Activated CD4-positive, CD25-positive, alpha-beta regulatory T cell treated with anti-CD3 and anti-CD28 coated beads, Interleukin-2, amount 50 U/mL, for 16 hours (primary cell): Measurements from ENCODE around the gene MED4.

Source experiments
- DNase-seq: peaks from one replicate; pipeline ENCODE4 v3.0.0-alpha.2; 2020; ENCODE audit warnings: low read depth, low spot score

The MED4 gene, protein sequence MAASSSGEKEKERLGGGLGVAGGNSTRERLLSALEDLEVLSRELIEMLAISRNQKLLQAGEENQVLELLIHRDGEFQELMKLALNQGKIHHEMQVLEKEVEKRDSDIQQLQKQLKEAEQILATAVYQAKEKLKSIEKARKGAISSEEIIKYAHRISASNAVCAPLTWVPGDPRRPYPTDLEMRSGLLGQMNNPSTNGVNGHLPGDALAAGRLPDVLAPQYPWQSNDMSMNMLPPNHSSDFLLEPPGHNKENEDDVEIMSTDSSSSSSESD

DNA sequence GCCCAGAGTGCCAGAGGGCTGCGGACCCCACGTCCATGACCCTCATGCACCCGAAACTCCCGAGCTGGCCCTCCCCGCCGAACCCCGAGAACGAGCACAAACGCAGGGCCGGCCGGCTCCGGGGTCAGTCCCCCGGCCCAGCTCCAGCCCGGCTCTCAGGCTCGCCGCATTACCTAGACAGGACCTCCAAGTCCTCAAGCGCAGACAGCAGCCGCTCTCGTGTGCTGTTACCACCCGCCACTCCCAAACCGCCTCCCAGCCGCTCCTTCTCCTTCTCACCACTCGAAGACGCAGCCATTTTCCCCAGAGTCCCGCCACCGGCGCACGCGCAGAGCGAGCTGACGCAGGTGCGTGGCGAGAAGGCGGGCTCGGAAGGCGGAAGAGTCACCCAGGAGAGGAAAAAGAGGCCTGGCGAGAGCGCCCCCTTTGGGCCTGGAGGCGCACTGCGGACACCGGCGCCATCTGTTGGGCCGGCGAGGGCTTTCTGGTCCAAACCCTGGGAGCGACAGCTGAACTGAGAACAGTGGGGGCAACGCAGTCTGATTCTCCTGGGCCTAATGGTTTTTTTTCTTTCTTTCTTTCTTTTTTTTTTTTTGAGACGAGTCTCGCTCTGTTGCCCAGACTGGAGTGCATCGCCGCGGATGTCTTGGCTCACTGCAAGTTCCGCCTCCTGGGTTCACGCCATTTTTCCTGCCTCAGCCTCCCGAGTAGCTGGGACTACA is at the start of gene MED4:
MED4 (minus strand) TSS at position 324 of the 722 bp plus-strand sequence; CDS start at position 298, 26 bp downstream.
- peak; percentile 97 for DNase-seq

DNA sequence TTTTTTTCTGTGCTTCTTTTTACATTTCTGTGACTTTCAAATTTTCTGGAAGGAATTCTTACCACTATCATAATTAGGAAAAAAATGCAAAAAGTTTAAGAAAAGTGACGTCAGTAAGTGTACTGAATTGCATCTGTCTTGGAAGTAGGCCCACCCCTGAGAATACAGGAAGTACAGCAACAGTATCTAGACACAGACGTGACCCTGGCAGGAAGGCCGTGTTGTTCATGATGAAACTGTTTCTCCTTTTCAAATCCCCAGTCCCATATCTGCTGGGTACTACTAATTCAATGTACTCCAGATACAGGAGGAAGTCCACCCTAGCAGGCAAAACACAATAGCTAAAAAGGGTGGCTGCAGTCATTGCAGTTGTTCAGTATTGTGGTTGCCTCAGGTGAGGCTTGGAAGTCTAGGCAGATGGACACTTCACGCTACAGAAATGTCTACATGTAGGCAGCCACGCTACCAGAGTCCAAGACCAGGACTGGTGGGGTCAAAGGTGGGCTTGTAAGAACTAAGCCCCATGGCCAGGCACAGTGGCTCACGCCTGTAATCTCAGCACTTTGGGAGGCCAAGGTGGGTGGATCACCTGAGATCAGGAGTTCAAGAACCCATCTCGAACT is 49.6 kb upstream of the MED4 start:
- DNase-seq, result no peak

DNA sequence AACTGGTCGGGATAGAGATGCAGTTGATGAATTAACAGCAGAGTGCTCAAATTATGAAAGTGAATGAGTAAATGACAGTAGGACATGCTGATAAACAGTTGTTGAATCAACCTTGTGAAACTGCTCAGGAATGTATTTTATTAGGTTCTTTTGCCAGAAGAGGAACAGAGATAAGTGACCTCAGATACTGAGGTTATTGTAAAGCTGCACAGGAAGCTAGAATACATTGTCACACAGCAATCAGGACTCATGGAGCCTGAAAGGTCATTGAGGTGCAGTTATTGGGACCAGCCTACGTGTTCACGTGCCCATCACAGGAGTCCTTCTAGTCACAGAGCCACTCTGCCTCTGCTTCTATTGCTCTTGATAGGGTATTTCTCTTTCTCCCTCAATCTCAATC is 47.5 kb upstream of the MED4 start:
- DNase-seq, result no peak

DNA sequence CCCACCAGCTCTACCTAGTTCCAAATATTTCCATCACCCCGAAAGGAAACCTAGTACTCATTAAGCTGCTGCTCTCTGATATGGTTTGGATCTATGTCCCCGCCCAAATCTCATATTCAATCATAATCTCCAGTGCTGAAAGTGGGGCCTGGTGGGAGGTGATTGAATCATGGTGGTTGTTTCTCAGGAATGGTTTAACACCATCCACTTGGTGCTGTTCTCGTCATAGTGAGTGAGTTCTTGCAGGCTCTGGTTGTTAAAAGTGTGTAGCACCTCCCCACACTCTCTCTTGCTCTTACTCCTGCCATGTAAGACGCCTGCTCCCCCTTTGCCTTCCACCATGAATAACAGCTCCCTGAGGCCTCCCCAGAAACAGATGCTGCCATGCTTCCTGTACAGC is 43.4 kb upstream of the MED4 start:
- DNase-seq, result no peak

DNA sequence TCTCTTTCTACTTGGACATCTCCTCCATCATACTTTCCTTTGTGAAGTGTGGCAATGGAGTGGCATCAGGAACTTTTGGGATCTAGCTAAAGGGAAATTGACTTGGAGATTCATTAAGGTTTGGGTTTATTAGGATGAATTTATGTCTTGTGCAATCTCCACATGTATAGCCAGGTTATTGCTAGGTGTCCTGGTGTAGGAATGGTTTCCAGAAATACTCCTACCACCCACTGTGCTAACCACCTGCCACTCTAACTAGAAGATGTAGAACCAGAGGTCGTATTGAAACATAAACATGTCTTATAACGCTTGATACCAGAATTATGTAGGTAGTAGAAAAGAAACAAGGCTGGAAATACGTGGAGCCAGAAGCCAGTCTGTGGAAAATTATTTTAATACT is 38.1 kb upstream of the MED4 start:
- DNase-seq, result no peak

DNA sequence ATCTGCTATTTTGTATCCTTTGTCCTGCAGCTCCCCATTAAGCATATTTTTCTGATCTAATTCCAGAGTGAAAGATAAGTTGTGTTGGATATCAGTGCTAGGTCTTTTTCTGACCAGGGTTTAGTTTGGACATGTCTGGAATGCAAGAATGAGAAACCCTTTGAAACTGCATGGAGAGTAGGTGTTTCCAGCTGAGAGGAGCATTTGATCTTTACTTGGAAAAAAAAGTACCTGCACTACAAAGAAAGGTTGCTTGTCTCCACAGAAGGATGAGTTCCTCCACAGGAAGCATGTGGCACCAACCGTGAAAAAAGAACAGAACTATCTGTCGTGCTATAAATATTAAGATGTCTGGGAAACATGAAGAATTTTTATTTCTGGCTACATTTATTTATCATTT is 36.6 kb upstream of the MED4 start:
- DNase-seq, result no peak

DNA sequence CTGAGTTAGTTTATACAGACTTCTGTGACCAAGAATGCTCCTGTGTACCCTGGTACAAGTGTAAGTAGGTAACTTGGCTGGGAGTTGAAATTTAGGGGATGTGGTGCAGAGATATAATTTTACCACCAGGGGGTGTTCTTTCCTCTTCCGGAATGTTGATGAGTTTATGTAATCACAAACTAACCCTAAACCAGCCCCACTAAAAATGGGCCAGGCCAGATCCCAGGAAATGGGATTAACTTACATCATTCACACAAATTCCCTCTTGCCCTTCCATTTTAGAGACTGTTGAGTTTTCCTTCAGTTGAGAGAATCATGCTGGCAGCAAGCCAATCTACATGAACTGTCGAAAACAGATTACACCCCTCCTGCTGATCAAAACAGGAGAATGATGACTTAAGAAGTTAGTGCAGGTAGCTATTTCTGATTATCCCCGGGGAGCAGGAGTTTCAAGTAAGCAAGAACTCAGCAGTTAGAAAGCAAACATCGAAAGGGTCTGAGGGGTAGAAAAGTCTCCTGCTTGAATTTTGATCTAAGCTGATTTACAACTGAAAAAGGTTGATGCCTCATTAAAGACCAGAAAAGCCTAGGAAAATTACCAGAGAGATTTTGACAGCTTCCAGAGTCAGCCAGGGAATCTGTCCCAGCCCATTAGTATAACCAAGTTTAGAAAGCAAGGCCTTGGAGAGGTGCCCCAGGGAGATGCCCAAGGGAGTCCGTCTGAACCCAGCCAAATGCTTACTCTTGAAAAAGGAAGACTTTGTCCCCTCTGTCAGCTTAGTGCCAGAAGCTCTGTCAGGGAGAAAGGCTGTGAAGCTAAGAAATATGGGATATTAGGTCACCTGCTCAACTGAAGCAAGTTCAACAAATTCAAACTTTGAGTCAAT is 32.3 kb upstream of the MED4 start:
- DNase-seq, result peak; percentile 15

DNA sequence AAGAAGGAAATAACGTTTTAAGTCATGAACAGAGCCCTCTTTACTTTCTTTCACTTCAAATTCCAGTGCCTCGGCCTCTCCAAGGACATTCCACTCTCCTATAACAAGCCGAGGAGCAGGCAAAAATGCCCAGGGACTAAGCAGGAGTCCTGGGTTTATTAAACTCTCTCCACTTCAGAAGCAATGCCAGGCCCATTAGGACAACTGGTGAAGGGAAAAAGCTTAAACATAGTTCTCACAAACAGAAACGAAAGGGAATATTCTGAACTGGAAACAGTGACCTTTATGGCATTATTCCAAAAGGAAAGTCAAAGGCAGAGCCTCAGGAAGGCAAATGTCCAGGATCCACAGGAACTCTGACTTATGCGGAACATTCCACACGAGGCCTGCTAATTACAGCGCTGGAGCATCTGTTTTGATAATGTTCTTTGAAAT is 30.9 kb upstream of the MED4 start:
- DNase-seq, result no peak

DNA sequence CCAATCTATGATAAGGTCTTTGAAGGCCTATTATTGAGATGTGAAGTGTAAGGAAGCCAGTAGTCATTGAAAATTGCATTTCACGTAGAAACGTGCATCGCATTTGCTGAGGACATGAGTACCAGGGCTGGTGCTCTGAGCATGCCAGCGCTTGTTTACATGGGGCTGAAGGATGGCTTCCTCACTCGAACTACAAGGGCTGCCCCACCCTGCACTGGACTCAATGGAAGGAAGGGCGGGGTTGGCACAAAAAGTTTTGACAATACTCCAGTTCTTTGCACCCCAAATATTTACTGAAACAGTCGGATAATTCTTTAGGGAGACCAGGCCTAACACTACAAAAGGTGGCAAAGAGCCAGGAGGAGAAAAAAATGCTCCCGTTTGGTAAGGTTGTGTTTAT is 28.9 kb upstream of the MED4 start:
- DNase-seq, result no peak

DNA sequence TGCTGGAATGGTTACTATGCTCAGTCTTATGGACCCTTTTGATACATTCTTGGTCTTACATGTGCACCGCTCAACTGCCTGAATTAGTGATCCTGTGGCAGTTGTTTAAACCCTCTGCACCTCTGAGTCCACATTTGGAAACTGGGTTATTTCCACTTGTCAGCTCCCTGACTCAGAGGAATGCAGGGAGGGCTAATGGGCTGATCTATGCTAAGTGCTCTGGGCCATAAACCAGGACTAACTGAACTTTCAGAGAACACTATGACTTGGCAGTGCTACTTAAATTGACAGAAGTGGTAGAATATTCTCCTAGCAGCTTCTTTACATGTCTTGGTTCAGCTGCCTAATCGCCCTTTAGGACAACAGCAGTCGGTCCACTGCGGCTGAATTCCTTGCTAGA is 26.8 kb upstream of the MED4 start:
- no peak for DNase-seq

DNA sequence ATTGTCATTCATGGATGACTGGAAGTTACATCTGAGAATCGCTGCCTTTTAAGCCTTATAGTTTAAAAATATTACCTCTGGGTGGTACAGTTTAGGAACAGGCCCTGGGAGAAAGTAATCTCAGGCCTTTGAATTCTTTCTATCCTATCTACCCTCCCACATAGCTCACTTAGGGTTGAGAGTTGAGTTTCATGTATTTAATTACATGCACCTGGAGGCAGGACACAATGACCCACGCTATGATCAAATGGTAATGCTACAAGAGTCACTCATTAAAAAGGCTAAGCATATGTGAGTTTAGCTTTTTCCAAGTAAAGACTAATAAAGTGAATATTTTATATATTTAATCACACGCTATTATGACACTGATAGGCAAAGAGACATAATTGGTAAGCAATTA is 25.3 kb upstream of the MED4 start:
- DNase-seq, result no peak

DNA sequence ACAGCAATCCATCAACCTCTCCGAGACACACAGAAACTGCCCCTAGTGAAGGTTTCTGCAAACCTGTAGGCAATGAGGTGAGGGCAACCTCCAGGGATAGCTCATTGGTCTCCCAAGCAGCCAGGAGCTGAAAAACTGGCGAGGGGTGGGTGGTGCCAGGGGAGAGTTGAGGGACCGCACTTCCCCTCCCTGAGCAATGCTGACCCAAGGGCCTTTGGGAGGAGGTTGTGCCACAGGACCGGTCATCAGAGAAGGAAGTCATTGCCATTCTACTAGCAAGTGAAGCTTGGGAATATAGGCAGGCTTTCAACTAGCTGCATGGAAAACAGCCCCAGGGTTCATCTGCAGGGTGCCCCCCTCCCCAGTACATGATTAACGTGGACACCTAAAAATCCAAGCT is 23.1 kb upstream of the MED4 start:
- DNase-seq, result no peak

DNA sequence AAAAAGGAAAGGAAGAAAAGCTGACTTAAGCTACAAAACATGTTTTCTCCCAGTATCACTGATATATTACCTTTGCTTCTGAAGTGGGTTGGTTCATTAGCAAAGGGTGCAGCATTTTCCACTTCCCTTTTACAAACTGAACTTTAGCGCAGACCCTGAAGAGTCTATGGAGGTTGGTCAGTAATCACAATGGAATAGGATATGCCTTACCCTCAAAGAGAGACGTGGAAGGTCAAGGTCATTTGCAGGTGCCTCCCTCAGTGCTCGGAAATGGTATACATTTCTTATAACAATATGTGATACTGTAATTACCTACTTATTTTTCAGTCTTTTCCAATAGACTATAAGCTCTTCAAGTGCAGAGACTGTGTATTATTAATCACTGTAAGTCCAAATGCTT is 21.9 kb upstream of the MED4 start:
- no peak for DNase-seq

DNA sequence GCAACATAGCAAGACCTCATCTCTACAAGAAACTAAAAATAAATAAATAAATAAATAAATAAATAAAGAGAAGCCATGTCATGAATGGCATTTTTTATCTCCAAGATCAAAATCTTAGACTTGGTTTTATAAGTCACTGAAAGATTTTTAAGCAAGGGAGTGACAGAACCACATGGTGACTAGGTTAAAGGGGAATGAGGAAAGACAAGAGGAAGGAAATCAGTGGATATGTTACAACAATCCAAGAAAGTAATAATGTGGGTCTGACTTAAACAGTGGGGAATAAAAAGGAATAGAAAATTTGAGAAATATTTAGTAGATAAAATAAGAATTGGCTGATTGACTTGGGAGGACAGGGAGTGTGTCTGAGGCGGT is 18.8 kb upstream of the MED4 start:
- no peak for DNase-seq

DNA sequence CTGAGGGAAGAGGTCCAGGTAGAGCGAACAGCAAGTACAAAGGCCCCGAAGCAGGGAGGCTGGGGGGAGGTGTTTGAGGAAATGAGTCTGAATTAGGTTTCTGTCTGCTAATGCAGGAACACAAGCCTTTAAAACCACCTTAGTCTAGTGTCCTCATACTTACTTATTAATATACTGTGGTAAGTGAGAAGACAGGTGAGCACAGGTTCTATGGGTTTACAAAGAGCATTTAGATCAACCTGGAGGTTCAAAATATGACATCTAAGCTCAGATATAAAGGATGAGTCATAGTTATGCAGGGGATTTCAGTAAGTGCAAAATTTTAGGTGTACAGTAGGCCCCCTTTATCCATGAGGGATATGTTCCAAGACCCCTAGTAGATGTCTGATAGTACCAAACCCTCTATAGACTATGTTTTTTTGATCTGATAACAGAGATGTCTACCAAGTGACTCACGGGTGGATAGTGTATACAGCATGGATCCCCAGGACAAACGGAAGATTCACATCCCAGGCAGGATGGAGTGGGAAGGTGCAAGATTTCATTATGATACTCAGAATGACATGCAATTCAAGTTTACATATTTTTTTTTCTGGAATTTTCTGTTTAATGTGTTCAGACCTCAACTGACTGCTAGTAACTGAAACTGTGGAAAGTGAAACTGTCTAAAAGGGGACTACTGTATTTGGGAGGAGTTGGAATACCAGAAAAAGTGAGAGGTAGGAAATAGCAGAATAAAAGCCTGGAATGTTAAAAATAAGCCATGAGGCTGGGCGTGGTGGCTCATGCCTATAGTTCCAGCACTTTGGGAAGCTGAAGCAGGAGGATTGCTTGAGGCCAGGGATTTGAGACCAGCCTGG is 18.2 kb upstream of the MED4 start:
- DNase-seq, result no peak

DNA sequence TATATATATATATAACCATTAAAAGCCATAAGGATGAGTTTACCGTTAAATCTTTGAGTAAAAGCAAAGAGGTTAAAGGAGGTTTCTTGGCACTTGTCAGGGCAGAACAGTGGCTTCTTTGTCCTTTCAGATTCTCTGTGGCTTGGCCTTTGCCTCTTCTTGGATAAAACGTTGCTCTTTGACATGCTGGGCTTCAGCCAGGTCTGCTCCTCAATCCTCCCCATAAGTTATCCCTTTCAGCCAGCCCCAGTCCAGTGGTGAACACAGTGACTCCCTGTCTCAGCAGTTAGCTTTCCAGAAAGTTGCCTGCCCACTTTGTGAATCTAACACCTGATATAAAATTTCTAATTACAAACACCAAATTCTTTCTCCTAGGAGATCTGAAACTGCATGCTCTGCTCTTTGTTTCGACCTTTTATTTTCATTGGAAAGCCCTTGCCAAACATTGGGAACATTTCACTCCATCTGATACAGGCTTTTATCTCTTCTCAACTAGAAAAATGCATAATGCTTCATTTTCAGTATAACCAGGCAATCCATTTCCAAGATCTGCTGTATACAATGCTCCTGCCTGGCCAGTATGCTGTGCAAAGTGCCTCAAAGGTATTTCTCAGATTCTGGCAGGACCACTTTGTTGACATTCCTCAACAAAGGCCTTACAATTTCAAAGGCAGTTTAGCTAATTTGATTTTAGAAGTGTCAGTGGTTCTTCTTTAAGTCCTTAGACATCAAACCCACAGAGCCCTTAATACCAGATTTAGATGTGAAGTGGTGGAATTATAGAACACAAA is 16.2 kb upstream of the MED4 start:
- no peak for DNase-seq

DNA sequence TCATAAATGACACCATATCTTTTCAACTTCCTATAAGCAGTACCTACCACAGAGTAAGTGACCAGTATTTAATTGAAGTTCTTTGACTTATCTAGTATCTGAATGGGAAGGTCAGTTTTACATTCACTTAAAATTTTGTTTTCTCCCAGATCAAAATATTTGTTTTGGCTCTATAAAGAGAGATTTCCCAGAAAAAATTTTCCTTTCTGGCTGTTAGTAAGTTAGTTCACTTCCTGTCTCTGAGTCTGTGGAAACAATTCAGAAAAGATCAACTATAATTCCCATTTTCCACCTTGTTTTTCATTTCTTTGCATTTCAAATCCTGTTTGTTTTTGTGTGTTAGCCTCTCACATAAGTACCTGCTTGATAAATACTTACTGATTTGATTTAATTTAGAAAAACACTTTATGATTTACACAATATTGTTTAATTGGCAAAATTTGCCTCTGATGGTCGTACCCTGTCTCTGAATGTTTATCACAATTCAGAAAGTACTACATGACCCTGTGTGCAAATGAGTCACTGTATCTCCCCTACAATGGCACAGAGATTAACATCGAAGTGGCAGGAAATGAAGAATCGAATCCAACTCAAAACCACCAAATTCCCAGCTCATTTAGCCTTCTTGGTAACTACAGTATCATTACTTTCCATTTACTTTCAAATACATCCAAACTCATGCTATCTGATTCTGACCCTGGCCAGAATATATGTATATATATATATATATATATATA is 15.4 kb upstream of the MED4 start:
- DNase-seq, result no peak

DNA sequence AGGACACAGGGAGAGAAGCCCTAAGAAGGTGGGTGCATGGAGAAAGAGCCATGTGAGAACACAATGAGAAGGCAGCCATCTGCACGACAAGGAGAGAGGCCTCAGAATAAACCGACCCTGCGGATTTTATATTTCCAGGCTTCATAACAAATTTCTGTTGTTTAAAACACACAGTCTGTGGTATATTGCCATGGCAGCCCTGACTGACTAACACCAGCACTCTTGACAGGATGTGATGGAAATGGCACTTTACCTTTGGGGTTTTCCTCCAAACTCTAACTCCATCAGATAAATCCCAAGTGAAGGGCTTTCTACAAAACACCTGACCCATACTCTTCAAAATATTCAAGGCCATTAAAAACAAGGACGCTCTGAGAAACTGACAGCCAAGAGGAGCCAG is 13.2 kb upstream of the MED4 start:
- DNase-seq, result no peak

DNA sequence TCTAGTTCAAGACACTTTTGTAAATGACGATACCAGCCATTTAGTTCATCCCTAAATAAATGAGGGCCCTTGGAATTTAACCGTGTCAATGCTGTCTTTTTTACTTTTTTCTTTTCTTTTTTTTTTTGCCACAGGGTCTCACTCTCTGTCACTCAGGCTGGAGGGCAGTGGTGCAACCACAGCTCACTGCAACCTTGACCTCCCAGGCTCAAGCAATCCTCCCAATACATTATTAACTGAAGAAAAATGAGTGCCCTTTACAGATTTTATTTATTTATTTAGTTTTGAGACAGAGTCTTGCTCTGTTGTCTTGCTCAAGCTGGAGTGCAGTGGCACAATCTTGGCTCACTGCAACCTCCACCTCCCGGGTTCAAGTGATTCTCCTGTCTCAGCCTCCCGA is 2.9 kb upstream of the MED4 start:
- no peak for DNase-seq

DNA sequence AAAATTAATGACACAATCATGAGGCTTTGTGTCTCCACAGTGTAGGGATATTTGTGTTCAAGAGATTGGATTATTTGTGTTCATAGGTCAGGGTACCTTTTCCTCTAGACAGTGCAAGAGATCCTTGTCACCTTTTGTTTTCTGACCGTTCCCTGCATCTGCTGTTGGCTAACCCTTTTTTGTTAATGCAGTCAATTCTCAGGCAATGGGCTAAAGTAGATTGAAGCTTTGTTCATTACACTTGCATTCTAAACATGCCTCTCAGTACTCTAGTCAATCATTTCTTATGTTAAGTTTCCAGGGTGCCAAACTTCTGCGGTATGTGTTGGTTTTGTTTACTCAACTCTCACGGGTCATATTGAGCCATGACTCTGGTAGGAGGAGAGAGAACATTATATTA is 1.8 kb upstream of the MED4 start:
- DNase-seq, result no peak
